ENCODE results near the gene SWT1. TPM values are rescaled to one million over a fixed set of nuclear protein-coding genes. Genes with fewer than 3 reads are reported as not detected.
A peak's percentile ranks its signal among the peaks of the same experiment; 100 is the strongest.

Gene SWT1
- total and polyA plus RNA-seq, 2 of the 4 experiments (the other 2 are of a cell fraction): 0.82 to 2.7 TPM

GRCh38 chr1:185111873-185112272 lies 45.1 kb upstream of the SWT1 start:
- no peak for ATAC-seq (ENCODE audit: low read depth)
- intact Hi-C loops (cut with micrococcal nuclease): no loop called here

More at GRCh38 chr1:185111873-185112272, 45.1 kb upstream of the SWT1 start:
- Histone ChIP-seq H3K27ac (ENCODE audit: insufficient read depth, low read length) (no peak overlapping the region), H3K4me1 (ENCODE audit: control insufficient read depth, insufficient read depth, low read length) (no peaks in the 10 kb centered on the region), H3K9me3 (ENCODE audit: control insufficient read depth, insufficient read depth, low read length) (peaks cover 10% of the 10 kb centered on the region), H2BK5ac (ENCODE audit: low read depth, low read length, poor library complexity, severe bottlenecking) (no peak overlapping the region), H3K4ac (ENCODE audit: low read depth, low read length) (no peak overlapping the region), H2AFZ (replicated peaks; ENCODE audit: low read length, poor library complexity) (no peak overlapping the region), H4K8ac (ENCODE audit: low read depth in 2 of 2, low read length in 2 of 2) (no peak overlapping the region), H3K14ac (replicated peaks; ENCODE audit: low read depth, low read length) (no peak overlapping the region), H3K36me3 (ENCODE audit: control insufficient read depth, insufficient read depth, low read length) (no peaks in the 10 kb centered on the region), H3K23ac (ENCODE audit: low read depth, low read length) (no peak overlapping the region), H3K4me2 (ENCODE audit: low read depth, low read length) (no peak overlapping the region), H3K79me1 (ENCODE audit: low read depth in 1 of 2, low read length in 2 of 2) (no peaks in the 10 kb centered on the region; a peak in 1 of 4 replicates), H2BK20ac (ENCODE audit: low read depth, low read length) (no peak overlapping the region), H4K91ac (ENCODE audit: insufficient read depth, low read depth, low read length) (no peak overlapping the region), H3K18ac (ENCODE audit: low read depth, low read length) (no peak overlapping the region), H2BK120ac (ENCODE audit: low read depth, low read length) (no peak overlapping the region), H2AK9ac (replicated peaks; ENCODE audit: low read depth, low read length, poor library complexity) (no peak overlapping the region), H3K4me3 (ENCODE audit: insufficient read depth, low read depth, low read length) (no peak overlapping the region), H4K5ac (ENCODE audit: low read depth, low read length) (no peak overlapping the region), H4K20me1 (ENCODE audit: insufficient read depth, low read length) (no peaks in the 10 kb centered on the region), H3K27me3 (ENCODE audit: control insufficient read depth, insufficient read depth, low read length) (no peaks in the 10 kb centered on the region), H3K9ac (ENCODE audit: low read depth, low read length) (no peak overlapping the region), H2BK15ac (ENCODE audit: low read depth, low read length) (no peak overlapping the region), H3K9me1 (ENCODE audit: insufficient read depth, low read length) (no peaks in the 10 kb centered on the region), H2AK5ac (ENCODE audit: low read depth, low read length) (no peak overlapping the region), H3K56ac (ENCODE audit: extremely low read depth, insufficient read depth, low read length) (no peak overlapping the region)
- ChIA-PET POLR2A (ENCODE audit: unreplicated experiment) (no interaction called here), CTCF (no interaction called here)
- DNase-seq: no peak
- dilution Hi-C loops (cut with HindIII; ENCODE audit: low sequenced_read_pairs, unreplicated experiment) (no loop called here), in situ Hi-C loops (cut with MboI; ENCODE audit: low sequenced_read_pairs) (no loop called here)
- TF ChIP-seq MAZ (IDR thresholded peaks at IDR 0.05; ENCODE audit: borderline replicate concordance, low read depth, low read length) (no peak), MAFK (IDR thresholded peaks at IDR 0.05; ENCODE audit: low read depth, low read length) (peak; percentile 38; the same call in 1 of the 2 replicates)
- BruUV-seq (replicated peaks): no TSS peak

Data from IMR-90 (cell line).